Rectal smooth muscle tissue (tissue), 1 donor: ENCODE results near the gene YAF2.

Experiments
- H3K27ac ChIP-seq: one replicate; pipeline ENCODE4 v1.7.0; 2013; ENCODE audit warnings: low read depth, low read length, inconsistent platforms
- H3K27me3 ChIP-seq: one replicate; pipeline ENCODE4 v1.7.0; 2013; ENCODE audit warnings: low read length; ENCODE audit not compliant: control insufficient read depth, insufficient read depth
- H3K36me3 ChIP-seq: one replicate; pipeline ENCODE4 v1.7.0; 2013; ENCODE audit warnings: low read length; ENCODE audit not compliant: control insufficient read depth, insufficient read depth
- H3K4me1 ChIP-seq: one replicate; pipeline ENCODE4 v1.7.0; 2013; ENCODE audit warnings: low read length; ENCODE audit not compliant: control insufficient read depth, insufficient read depth
- H3K4me3 ChIP-seq: one replicate; pipeline ENCODE4 v1.7.0; 2013; ENCODE audit warnings: low read length
- H3K9ac ChIP-seq: one replicate; pipeline ENCODE4 v1.7.0; 2013; ENCODE audit warnings: low read length

Gene YAF2

GRCh38 chr12:42128888-42129287 lies 109.2 kb downstream of the YAF2 start:
- H3K4me3 ChIP-seq = no peak overlapping the region
- H3K27me3 ChIP-seq = no peaks in the 10 kb centered on the region
- no peaks in the 10 kb centered on the region for H3K4me1 ChIP-seq
- H3K9ac ChIP-seq = no peak overlapping the region
- H3K27ac ChIP-seq = no peak overlapping the region
- no peaks in the 10 kb centered on the region for H3K36me3 ChIP-seq

GRCh38 chr12:42128327-42128726 lies 109.7 kb downstream of the YAF2 start:
- H3K4me1 ChIP-seq = no peaks in the 10 kb centered on the region
- H3K9ac ChIP-seq = no peak overlapping the region
- H3K4me3 ChIP-seq = no peak overlapping the region
- H3K27ac ChIP-seq = no peak overlapping the region
- no peaks in the 10 kb centered on the region for H3K36me3 ChIP-seq
- no peaks in the 10 kb centered on the region for H3K27me3 ChIP-seq

GRCh38 chr12:42126963-42127362 lies 111.1 kb downstream of the YAF2 start:
- H3K27ac ChIP-seq = no peak overlapping the region
- no peak overlapping the region for H3K4me3 ChIP-seq
- H3K36me3 ChIP-seq = no peaks in the 10 kb centered on the region
- H3K27me3 ChIP-seq = no peaks in the 10 kb centered on the region
- H3K4me1 ChIP-seq = no peaks in the 10 kb centered on the region
- no peak overlapping the region for H3K9ac ChIP-seq

- Histone ChIP-seq H3K9ac (no peak overlapping the region), H3K4me1 (no peaks in the 10 kb centered on the region)
These were observed 112.7 kb downstream of the YAF2 start for GRCh38 chr12:42125388-42125767.

GRCh38 chr12:42124764-42125387 lies 113.2 kb downstream of the YAF2 start:
- no peak overlapping the region for H3K9ac ChIP-seq
- H3K36me3 ChIP-seq = no peaks in the 10 kb centered on the region
- no peak overlapping the region for H3K4me3 ChIP-seq
- H3K27me3 ChIP-seq = no peaks in the 10 kb centered on the region
- H3K27ac ChIP-seq = no peak overlapping the region
- H3K4me1 ChIP-seq = no peaks in the 10 kb centered on the region

More at GRCh38 chr12:42125388-42125767, 112.7 kb downstream of the YAF2 start:
- Histone ChIP-seq H3K27me3 (no peaks in the 10 kb centered on the region), H3K36me3 (no peaks in the 10 kb centered on the region), H3K4me3 (no peak overlapping the region), H3K27ac (no peak overlapping the region)

- H3K9ac ChIP-seq = no peak overlapping the region
- H3K27me3 ChIP-seq = no peaks in the 10 kb centered on the region
- H3K36me3 ChIP-seq = no peaks in the 10 kb centered on the region
- H3K4me1 ChIP-seq = no peaks in the 10 kb centered on the region
- H3K27ac ChIP-seq = no peak overlapping the region
- no peak overlapping the region for H3K4me3 ChIP-seq
These were observed 118.9 kb downstream of the YAF2 start for GRCh38 chr12:42119085-42119633.

GRCh38 chr12:42118136-42118879 lies 119.7 kb downstream of the YAF2 start:
- Histone ChIP-seq H3K27me3 (no peaks in the 10 kb centered on the region), H3K4me3 (no peak overlapping the region), H3K27ac (no peak overlapping the region), H3K36me3 (no peaks in the 10 kb centered on the region), H3K4me1 (no peaks in the 10 kb centered on the region), H3K9ac (no peak overlapping the region)

- Histone ChIP-seq H3K27me3 (no peaks in the 10 kb centered on the region), H3K4me1 (no peaks in the 10 kb centered on the region), H3K9ac (no peak overlapping the region), H3K36me3 (no peaks in the 10 kb centered on the region), H3K27ac (no peak overlapping the region), H3K4me3 (no peak overlapping the region)
These were observed 129.0 kb downstream of the YAF2 start for GRCh38 chr12:42109031-42109430.
